ENCODE results near the gene ARHGEF16. TPM values are rescaled to one million over a fixed set of nuclear protein-coding genes. Genes with fewer than 3 reads are reported as not detected.

Gene ARHGEF16
- total RNA-seq, 1 experiment from 2014 or later, result 0.05 TPM

DNA sequence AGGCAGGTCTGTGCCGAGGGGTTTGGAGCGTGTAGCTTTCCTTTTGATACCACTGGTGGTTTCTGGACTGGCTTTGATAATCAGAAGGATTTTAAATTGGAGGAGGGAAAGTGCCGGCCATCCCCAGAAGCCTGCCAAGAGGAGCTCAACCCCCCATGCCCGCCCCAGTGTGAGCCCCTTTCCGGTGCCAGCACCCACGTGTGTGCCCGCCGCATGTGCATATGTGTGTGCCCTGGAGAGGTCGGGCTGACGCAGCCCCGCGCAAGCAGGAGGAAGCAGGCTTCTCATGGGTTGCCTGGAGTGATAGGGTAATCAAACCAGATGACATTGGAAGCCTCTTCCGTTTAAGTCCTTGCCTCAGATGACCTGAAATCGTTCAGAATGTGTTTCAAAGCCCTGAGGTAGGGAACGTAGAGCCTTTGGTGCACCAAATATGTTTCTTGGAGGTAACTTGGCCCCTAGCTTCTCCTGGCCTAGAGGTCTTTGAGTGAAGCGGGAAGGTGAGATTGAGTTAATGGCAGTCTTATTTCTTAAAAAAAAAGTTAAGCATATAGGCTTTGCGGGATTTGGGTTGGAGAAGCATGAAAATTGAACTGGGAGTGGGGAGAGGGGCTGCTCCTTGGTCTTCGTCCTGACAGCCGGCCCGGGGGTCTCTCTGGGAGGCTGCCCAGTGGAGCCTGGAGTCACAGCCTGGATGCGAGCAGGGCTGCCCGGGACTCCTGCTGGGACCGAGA lies 34.1 kb upstream of the ARHGEF16 start:
- DNase-seq (ENCODE audit: low read depth), result no peak

GRCh38 chr1:3422638-3423037 lies 31.8 kb upstream of the ARHGEF16 start:
- no peak for DNase-seq (ENCODE audit: low read depth)

DNA sequence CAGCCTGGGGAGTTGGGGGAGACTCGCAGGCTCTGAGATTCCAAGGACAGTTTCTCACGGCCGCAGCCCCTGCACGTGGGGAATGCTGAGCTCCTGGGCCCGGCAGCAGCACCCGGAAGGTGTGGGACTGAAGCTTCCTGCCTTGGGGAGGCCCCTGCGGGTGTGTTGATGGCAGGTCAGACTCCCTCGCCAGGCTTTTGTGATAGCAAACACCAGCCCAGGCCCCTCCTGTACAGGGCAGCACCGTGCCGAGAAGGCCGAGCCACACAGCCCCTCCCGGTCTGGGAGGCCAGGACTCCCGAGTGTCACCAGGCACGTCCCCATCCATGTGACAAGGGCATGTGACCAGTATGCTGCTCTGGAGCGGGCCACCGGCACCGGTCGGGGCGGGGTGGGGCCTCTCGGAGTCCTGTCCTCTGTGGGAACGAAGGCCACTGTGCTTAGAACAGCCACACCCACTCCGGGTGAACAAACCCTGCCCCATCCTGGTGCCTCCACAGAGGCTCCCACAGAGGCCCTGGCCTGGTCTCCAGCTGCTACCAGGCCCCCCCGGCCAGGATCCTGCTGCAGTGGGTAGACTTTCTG lies 31.1 kb upstream of the ARHGEF16 start:
- DNase-seq (ENCODE audit: low read depth), result no peak

DNA sequence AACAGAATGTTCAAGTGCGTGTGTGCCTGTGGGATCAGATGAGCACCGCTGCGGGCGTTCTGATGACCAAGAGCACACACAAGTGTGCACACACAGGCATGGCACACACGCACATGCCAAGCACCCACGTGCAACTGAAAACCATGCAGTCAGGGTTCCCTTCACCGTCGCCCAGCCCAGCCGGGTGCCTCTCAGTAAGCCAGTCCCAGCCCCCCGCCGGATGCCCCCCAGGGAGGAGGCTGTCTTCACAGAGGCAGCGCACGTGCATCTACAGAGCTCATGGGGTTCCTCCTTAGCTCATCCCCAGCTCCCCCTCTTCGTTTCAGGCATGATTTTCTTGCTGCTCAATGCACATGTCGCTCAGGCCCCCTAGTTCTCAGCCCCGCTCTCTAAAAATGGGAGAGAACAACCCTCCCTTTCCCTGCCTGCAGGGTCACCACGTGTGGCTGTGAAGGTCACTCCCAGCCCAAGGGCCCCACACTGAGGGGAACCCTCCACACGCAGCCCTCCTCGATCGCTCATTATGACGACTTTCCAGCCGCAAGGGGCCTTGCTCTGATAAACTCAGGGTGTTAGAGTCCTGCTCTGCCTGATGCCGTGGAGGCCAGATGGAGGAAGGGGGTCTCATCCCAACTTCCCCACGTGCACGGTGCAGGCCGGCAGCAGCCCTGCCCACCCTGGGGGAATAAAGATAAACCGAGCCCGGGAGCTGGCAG lies 30.4 kb upstream of the ARHGEF16 start:
- no peak for DNase-seq (ENCODE audit: low read depth)

- DNase-seq (ENCODE audit: low read depth), result no peak
These were observed 28.8 kb upstream of the ARHGEF16 start for GRCh38 chr1:3425486-3426215.

DNA sequence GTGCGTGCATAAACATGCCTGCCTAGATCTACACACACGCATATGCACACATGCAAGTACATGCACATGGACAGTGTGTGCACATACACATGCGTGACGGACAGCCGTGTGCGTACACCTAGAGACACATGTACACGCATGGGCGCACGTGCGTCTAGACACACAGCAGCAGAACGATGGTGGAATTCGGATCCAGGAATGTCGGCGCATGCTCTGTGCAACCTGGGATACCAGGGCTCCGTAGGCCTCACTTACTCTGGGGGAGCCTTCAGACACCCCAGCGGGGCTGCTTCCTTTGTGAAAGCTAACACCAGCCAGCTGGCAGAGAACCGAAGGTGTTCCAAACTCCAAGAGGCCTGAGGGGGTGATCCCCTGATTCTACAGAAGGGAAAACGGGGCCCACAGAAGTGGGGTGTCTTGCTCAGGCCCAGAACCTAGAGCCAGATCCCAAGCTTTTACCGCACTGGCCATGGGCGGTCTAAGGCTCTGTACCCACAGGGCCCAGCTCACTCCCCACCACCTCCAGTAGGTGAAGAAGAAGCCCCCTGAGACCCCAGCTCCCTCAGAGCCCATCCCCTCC lies 27.4 kb upstream of the ARHGEF16 start:
- no peak for DNase-seq (ENCODE audit: low read depth)

GRCh38 chr1:3427711-3428704 lies 26.5 kb upstream of the ARHGEF16 start:
- no peak for DNase-seq (ENCODE audit: low read depth)

DNA sequence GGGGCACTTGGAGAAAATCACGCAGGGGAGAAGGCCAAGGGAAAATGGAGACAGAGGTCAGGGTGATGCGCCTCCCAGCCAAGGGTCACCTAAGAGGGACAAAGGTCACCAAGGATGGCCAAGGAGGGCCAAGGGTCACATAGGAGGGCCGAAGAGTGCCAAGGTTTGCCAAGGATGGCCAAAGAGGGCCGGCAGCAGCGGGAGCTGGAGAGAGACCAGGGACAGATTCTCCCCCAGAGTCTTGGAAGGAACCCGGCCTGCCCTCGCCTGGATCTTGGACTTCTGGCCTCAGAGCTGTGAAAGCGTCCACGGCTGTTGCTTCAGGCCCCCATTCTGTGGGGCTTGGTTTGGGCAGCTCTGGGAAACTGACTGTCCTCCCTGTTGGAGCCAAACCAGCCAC lies 25.6 kb upstream of the ARHGEF16 start:
- no peak for DNase-seq (ENCODE audit: low read depth)

GRCh38 chr1:3429320-3429719 lies 25.1 kb upstream of the ARHGEF16 start:
- no peak for DNase-seq (ENCODE audit: low read depth)

DNA sequence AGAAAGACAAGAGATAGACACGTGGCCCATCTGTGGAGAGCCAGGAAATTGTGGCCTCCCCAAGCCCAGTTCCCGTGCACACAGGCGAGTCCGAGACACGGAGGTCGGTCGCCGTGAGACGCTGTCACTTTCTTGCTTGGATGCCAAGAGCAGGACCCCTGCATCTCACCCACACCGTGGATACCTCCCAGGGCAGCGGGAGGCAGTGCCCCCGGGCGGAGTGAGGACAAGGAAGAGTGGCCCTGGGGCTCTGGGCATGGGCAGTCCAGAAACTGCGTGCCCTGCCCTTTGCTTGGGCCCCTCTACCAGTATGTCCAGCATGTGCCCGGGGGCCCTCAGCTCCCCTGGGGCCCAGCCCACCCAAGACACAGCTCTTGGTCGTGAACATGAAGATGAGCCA lies 24.7 kb upstream of the ARHGEF16 start:
- DNase-seq (ENCODE audit: low read depth), result no peak

GRCh38 chr1:3430406-3430805 lies 24.1 kb upstream of the ARHGEF16 start:
- DNase-seq (ENCODE audit: low read depth), result no peak

DNA sequence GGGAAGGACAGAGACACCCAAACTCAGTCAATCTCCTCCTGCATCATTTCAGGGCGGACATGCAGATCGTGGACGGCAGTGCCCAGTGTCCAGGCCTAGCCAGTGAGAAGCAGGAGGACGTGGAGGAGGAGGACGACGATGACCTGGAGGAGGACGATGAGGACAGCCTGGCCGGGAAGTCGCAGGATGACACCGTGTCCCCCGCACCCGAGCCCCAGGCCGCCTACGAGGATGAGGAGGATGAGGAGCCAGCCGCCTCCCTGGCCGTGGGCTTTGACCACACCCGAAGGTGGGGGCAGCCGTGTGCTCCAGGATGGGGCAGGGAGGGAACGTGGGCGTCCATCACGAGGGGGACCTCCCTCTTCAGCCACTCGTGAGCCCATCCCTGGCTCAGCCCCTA lies 23.6 kb upstream of the ARHGEF16 start:
- no peak for DNase-seq (ENCODE audit: low read depth)

DNA sequence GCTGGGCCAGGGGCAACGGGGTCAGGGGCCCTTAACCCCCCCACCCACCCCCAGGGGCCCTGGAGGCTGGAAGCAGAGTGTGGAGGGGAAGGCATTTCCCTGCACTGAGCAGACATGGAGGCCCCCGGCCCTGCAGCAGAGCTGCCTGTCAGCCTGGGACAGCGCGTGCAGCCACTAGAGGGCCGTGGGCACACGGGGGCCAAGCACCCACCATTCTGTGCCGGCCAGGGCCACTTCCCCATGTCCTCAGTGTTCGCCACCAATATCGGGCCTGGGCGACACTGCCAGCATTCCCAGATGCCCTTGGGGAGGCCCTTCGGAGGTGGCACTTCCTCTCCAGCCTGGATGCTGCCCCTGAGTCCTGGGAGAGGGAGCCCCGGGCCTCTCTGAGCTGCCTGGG lies 23.2 kb upstream of the ARHGEF16 start:
- no peak for DNase-seq (ENCODE audit: low read depth)

DNA sequence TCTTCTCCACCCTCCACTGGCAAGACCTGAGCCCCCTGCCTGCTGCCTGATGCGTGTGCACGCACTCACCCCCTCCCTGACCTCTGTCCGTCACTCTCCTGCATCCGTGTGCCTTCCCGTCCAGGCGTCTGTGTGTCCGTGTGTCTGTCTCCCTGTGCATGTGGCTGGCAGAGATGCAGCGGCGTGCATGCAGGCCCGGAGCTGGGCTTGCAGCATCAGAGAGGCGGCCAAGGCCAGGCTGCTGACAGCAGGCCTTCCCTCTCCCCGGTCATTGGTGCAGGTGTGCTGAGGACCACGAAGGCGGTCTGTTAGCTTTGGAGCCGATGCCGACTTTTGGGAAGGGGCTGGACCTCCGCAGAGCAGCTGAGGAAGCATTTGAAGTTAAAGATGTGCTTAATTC lies 22.8 kb upstream of the ARHGEF16 start:
- no peak for DNase-seq (ENCODE audit: low read depth)

GRCh38 chr1:3432306-3432705 lies 22.2 kb upstream of the ARHGEF16 start:
- DNase-seq (ENCODE audit: low read depth), result no peak

- no peak for DNase-seq (ENCODE audit: low read depth)
These were observed 21.4 kb upstream of the ARHGEF16 start for GRCh38 chr1:3433076-3433475.

GRCh38 chr1:3433596-3434320 lies 20.7 kb upstream of the ARHGEF16 start:
- DNase-seq (ENCODE audit: low read depth), result no peak

- DNase-seq (ENCODE audit: low read depth), result no peak
These were observed 19.9 kb upstream of the ARHGEF16 start for GRCh38 chr1:3434406-3435110.

- no peak for DNase-seq (ENCODE audit: low read depth)
These were observed 18.8 kb upstream of the ARHGEF16 start for GRCh38 chr1:3435666-3436065.
